ENCODE data around the gene TMEM132C. TPM values are rescaled to one million over a fixed set of nuclear protein-coding genes. Genes with fewer than 3 reads are reported as not detected.

Gene TMEM132C
- polyA plus RNA-seq, 1 of the 3 experiments (the other 2 are of a cell fraction): not detected

DNA sequence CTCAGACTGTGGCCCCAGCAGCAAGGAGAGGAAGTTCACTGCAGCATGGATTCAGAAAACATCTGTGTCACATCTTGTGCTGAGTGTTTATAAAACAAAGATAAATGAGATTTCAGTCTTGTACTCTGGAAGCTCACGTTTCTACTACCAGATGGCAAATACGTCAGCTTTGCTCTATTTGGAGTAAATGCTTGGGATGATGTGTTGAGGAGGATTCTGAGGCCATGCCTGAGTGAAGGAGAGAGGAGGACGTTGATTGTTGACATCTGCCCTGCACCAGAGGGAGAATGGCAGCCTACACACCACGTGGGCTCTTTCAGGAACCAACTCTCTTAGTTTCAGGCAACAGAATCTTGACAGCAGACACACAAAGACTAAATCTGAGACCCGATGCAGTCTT, 188.9 kb downstream of the TMEM132C start (continued):
- TF ChIP-seq TAF1 (IDR thresholded peaks at IDR 0.05; ENCODE audit: borderline replicate concordance, low read depth, low read length) (no peak), SIN3A (IDR thresholded peaks at IDR 0.05; ENCODE audit: borderline replicate concordance, low read depth, low read length) (no peak), RXRA (IDR thresholded peaks at IDR 0.05; ENCODE audit: borderline replicate concordance, low read depth) (no peak)
- TF ChIP-seq, protein P1, sequence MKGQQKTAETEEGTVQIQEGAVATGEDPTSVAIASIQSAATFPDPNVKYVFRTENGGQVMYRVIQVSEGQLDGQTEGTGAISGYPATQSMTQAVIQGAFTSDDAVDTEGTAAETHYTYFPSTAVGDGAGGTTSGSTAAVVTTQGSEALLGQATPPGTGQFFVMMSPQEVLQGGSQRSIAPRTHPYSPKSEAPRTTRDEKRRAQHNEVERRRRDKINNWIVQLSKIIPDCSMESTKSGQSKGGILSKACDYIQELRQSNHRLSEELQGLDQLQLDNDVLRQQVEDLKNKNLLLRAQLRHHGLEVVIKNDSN (IDR thresholded peaks at IDR 0.05; ENCODE audit: borderline replicate concordance, low read depth): no peak
- TF ChIP-seq, protein P2, sequence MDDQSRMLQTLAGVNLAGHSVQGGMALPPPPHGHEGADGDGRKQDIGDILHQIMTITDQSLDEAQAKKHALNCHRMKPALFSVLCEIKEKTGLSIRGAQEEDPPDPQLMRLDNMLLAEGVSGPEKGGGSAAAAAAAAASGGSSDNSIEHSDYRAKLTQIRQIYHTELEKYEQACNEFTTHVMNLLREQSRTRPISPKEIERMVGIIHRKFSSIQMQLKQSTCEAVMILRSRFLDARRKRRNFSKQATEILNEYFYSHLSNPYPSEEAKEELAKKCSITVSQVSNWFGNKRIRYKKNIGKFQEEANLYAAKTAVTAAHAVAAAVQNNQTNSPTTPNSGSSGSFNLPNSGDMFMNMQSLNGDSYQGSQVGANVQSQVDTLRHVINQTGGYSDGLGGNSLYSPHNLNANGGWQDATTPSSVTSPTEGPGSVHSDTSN (IDR thresholded peaks at IDR 0.05): no peak

DNA sequence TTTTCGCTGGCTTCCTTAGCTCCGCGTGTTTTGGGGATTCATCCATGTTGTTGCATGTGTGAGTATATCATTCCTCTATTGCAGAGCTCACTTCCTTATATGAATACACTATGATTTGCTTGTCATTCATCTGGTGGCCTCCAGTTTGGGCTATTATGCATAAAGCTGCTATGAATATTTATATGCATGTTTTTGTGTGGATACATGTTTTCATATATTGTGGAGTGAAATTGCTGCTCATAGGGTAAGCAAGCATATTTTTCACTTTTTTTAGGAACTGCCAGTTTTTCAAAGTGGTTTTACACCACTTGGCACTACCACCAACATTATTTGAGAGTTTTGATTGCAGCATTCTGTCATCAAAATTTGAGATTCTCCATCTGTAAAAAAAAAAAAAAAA, 190.0 kb downstream of the TMEM132C start:
- Histone ChIP-seq H3F3A (replicated peaks; ENCODE audit: insufficient read depth) (no peaks in the 10 kb centered on the region), H3K36me3 (replicated peaks in 1 of 2; ENCODE audit: control insufficient read depth in 1 of 2, insufficient read depth in 2 of 2, low read length in 1 of 2) (no peaks in the 10 kb centered on the region), H4K20me1 (ENCODE audit: insufficient read depth) (no peaks in the 10 kb centered on the region), H3K9me2 (no peaks in the 10 kb centered on the region), H3K4me1 (ENCODE audit: control insufficient read depth in 1 of 2, insufficient read depth in 2 of 2, low read depth in 1 of 2, low read length in 1 of 2) (no peaks in the 10 kb centered on the region), H3K4me3 (ENCODE audit: low read depth in 2 of 2, low read length in 1 of 2) (no peak overlapping the region), H3K27ac (ENCODE audit: low read depth in 2 of 2, low read length in 1 of 2) (no peak overlapping the region), H2AFZ (ENCODE audit: low read depth) (no peak overlapping the region), H3K27me3 (ENCODE audit: insufficient read depth) (no peaks in the 10 kb centered on the region), H3K9me3 (no peaks in the 10 kb centered on the region), H3K4me2 (no peak overlapping the region), H3K79me2 (ENCODE audit: insufficient read depth) (no peaks in the 10 kb centered on the region), H3K9ac (no peak overlapping the region)
- POLR2A ChIA-PET: no interaction called here
- TF ChIP-seq MXI1 (IDR thresholded peaks at IDR 0.05; ENCODE audit: low read depth, low read length) (no peak), POLR2AphosphoS5 (IDR thresholded peaks at IDR 0.05; ENCODE audit: low read depth, low read length) (no peak), MEF2A (IDR thresholded peaks at IDR 0.05; ENCODE audit: borderline replicate concordance, low read depth) (no peak), SIN3A (IDR thresholded peaks at IDR 0.05; ENCODE audit: borderline replicate concordance, low read depth, low read length) (no peak), NFIC (IDR thresholded peaks at IDR 0.05; ENCODE audit: borderline replicate concordance) (no peak), ELF1 (IDR thresholded peaks at IDR 0.05) (no peak), FOXJ3 (CRISPR knock-in tag; IDR thresholded peaks at IDR 0.05) (no peak), CHD2 (IDR thresholded peaks at IDR 0.05; ENCODE audit: low read length, partially characterized antibody) (no peak), JUND (IDR thresholded peaks at IDR 0.05) (no peak), GATA2 (CRISPR knock-in tag; IDR thresholded peaks at IDR 0.05) (no peak), TCF12 (IDR thresholded peaks at IDR 0.05) (no peak), RCOR1 (IDR thresholded peaks at IDR 0.05; ENCODE audit: low read length) (no peak), TAF1 (IDR thresholded peaks at IDR 0.05; ENCODE audit: borderline replicate concordance, low read depth, low read length) (no peak), FOXM1 (IDR thresholded peaks at IDR 0.05; ENCODE audit: low read depth) (no peak)
- TF ChIP-seq, protein P3, sequence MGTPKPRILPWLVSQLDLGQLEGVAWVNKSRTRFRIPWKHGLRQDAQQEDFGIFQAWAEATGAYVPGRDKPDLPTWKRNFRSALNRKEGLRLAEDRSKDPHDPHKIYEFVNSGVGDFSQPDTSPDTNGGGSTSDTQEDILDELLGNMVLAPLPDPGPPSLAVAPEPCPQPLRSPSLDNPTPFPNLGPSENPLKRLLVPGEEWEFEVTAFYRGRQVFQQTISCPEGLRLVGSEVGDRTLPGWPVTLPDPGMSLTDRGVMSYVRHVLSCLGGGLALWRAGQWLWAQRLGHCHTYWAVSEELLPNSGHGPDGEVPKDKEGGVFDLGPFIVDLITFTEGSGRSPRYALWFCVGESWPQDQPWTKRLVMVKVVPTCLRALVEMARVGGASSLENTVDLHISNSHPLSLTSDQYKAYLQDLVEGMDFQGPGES (IDR thresholded peaks at IDR 0.05; ENCODE audit: low read depth, low read length): no peak
- TF ChIP-seq, protein P4, sequence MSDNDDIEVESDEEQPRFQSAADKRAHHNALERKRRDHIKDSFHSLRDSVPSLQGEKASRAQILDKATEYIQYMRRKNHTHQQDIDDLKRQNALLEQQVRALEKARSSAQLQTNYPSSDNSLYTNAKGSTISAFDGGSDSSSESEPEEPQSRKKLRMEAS (IDR thresholded peaks at IDR 0.05; ENCODE audit: low read depth): no peak
- TF ChIP-seq, protein P5, sequence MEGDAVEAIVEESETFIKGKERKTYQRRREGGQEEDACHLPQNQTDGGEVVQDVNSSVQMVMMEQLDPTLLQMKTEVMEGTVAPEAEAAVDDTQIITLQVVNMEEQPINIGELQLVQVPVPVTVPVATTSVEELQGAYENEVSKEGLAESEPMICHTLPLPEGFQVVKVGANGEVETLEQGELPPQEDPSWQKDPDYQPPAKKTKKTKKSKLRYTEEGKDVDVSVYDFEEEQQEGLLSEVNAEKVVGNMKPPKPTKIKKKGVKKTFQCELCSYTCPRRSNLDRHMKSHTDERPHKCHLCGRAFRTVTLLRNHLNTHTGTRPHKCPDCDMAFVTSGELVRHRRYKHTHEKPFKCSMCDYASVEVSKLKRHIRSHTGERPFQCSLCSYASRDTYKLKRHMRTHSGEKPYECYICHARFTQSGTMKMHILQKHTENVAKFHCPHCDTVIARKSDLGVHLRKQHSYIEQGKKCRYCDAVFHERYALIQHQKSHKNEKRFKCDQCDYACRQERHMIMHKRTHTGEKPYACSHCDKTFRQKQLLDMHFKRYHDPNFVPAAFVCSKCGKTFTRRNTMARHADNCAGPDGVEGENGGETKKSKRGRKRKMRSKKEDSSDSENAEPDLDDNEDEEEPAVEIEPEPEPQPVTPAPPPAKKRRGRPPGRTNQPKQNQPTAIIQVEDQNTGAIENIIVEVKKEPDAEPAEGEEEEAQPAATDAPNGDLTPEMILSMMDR (IDR thresholded peaks at IDR 0.05): no peak
- DNase-seq: no peak
- WGBS (ENCODE audit: low lambda C conversion rate): 66% methylated on average over 3 of the region's 3 CpGs
- CTCF ChIA-PET: no interaction called here

Data from SK-N-SH (cell line).